ENCODE data around the gene APOC1.
"Not testable (repeated sequence)": the region's sequence is repeated elsewhere in the genome, so short reads cannot be mapped to it uniquely, and the experiment has no call there.

APOC1 gene

DNA sequence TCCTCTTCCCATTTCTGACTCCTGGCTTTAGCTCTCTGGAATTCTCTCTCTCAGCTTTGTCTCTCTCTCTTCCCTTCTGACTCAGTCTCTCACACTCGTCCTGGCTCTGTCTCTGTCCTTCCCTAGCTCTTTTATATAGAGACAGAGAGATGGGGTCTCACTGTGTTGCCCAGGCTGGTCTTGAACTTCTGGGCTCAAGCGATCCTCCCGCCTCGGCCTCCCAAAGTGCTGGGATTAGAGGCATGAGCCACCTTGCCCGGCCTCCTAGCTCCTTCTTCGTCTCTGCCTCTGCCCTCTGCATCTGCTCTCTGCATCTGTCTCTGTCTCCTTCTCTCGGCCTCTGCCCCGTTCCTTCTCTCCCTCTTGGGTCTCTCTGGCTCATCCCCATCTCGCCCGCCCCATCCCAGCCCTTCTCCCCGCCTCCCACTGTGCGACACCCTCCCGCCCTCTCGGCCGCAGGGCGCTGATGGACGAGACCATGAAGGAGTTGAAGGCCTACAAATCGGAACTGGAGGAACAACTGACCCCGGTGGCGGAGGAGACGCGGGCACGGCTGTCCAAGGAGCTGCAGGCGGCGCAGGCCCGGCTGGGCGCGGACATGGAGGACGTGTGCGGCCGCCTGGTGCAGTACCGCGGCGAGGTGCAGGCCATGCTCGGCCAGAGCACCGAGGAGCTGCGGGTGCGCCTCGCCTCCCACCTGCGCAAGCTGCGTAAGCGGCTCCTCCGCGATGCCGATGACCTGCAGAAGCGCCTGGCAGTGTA is 6.2 kb upstream of the APOC1 start:
- no peak for TF ChIP-seq CTCF (IDR thresholded peaks at IDR 0.05; ENCODE audit: insufficient read depth, low read depth, low read length, missing control alignments)
- no peak overlapping the region for H3K4me3 ChIP-seq (ENCODE audit: low read depth, low read length)
- DNase-seq (ENCODE audit: low read depth) = no peak

- no peak for DNase-seq (ENCODE audit: low read depth)
- H3K4me3 ChIP-seq (ENCODE audit: low read depth, low read length) = no peak overlapping the region
- no peak for TF ChIP-seq CTCF (IDR thresholded peaks at IDR 0.05; ENCODE audit: insufficient read depth, low read depth, low read length, missing control alignments)
These were observed 5.6 kb upstream of the APOC1 start for GRCh38 chr19:44908836-44909261.

DNA sequence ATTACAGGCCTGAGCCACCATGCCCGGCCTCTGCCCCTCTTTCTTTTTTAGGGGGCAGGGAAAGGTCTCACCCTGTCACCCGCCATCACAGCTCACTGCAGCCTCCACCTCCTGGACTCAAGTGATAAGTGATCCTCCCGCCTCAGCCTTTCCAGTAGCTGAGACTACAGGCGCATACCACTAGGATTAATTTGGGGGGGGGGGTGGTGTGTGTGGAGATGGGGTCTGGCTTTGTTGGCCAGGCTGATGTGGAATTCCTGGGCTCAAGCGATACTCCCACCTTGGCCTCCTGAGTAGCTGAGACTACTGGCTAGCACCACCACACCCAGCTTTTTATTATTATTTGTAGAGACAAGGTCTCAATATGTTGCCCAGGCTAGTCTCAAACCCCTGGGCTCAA is 4.6 kb upstream of the APOC1 start:
- TF ChIP-seq CTCF (IDR thresholded peaks at IDR 0.05; ENCODE audit: insufficient read depth, low read depth, low read length, missing control alignments) = no peak
- no peak for DNase-seq (ENCODE audit: low read depth)
- H3K4me3 ChIP-seq (ENCODE audit: low read depth, low read length) = no peak overlapping the region

- not testable (repeated sequence) for DNase-seq (ENCODE audit: low read depth); H3K4me3 ChIP-seq (ENCODE audit: low read depth, low read length)
These were observed 2.5 kb upstream of the APOC1 start for GRCh38 chr19:44911896-44912295.

DNA sequence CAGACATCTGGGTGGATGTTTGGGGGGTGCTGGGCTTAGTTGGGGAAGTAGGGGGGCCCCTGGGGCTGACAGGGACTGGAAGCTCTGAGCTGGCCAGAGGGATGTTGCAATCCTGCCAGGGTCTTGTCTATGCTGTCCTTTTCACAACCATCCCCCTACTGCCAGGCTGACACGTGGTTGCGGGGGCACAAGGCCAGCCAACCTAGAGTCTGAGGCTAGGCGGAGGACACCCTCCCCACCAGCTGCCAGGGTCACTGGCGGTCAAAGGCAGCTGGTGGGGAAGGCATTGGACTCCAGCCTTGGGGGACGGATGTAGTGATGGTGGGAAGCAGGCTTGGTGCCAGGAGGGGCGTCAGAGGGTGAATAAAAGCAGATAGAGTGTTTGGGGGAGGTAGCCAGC is 1.6 kb upstream of the APOC1 start:
- TF ChIP-seq CTCF (IDR thresholded peaks at IDR 0.05; ENCODE audit: insufficient read depth, low read depth, low read length, missing control alignments) = no peak
- no peak for DNase-seq (ENCODE audit: low read depth)
- no peak overlapping the region for H3K4me3 ChIP-seq (ENCODE audit: low read depth, low read length)

GRCh38 chr19:44913512-44914432 is 636 bp upstream of the APOC1 start:
- not testable (repeated sequence) for DNase-seq (ENCODE audit: low read depth); H3K4me3 ChIP-seq (ENCODE audit: low read depth, low read length)

DNA sequence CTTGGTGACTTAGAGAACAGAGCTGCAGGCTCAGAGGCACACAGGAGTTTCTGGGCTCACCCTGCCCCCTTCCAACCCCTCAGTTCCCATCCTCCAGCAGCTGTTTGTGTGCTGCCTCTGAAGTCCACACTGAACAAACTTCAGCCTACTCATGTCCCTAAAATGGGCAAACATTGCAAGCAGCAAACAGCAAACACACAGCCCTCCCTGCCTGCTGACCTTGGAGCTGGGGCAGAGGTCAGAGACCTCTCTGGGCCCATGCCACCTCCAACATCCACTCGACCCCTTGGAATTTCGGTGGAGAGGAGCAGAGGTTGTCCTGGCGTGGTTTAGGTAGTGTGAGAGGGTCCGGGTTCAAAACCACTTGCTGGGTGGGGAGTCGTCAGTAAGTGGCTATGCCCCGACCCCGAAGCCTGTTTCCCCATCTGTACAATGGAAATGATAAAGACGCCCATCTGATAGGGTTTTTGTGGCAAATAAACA is 9.9 kb downstream of the APOC1 start:
- no peak for TF ChIP-seq CTCF (IDR thresholded peaks at IDR 0.05; ENCODE audit: insufficient read depth, low read depth, low read length, missing control alignments)
- DNase-seq (ENCODE audit: low read depth) = no peak
- no peak overlapping the region for H3K4me3 ChIP-seq (ENCODE audit: low read depth, low read length)

Data from GM12865 (cell line).